Measurements from ENCODE around the gene POU4F1. TPM values are rescaled to one million over a fixed set of nuclear protein-coding genes. Genes with fewer than 3 reads are reported as not detected.

POU4F1 gene
- polyA plus RNA-seq, 3 donors: not detected

DNA sequence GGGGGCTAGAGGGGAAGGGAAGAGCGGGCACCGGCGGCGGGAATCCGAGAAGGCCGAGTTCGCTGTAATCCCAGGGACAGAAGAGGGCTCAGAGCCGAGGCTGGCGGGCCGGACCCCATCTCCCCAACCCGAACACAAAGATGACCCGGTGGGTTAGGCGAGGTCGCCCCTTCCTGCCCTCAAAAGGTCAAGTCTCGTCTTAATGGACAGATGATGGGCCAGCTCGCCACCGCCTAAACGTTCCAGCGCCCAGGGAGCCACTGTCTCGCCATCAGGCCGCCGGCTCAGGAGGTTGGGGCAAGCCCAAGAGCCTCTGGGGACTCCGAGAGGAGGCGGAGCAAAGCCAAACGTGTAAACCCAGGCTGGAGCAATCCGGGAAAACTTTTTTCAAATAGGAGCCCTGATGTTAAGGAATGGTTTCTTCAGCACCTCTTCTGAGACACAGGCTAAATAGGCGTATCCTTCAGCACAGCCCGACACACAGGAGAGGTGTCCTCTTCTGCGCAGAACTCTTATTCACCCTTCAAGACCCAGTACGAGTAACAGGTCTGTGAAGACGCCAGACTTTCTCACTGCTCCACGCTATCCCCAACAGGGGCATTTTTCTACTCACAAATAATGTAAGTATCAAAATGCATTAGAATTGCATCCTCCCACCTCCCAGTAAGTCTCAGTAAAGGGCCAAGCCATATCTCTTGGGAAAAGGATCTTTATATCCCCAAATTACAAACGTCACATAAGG lies 6.3 kb upstream of the POU4F1 start:
- TF ChIP-seq, protein P1, sequence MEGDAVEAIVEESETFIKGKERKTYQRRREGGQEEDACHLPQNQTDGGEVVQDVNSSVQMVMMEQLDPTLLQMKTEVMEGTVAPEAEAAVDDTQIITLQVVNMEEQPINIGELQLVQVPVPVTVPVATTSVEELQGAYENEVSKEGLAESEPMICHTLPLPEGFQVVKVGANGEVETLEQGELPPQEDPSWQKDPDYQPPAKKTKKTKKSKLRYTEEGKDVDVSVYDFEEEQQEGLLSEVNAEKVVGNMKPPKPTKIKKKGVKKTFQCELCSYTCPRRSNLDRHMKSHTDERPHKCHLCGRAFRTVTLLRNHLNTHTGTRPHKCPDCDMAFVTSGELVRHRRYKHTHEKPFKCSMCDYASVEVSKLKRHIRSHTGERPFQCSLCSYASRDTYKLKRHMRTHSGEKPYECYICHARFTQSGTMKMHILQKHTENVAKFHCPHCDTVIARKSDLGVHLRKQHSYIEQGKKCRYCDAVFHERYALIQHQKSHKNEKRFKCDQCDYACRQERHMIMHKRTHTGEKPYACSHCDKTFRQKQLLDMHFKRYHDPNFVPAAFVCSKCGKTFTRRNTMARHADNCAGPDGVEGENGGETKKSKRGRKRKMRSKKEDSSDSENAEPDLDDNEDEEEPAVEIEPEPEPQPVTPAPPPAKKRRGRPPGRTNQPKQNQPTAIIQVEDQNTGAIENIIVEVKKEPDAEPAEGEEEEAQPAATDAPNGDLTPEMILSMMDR (IDR thresholded peaks at IDR 0.05): no peak
- peaks cover 68 to 85% of the 10 kb centered on the region in 2 donors for H3K27me3 ChIP-seq (ENCODE audit: control insufficient read depth in 2 of 2, insufficient read depth in 2 of 2, low read length in 2 of 2)
- H3K4me3 Mint-ChIP-seq: peak overlapping the region; percentile 83 to 92
- H3K9ac ChIP-seq (ENCODE audit: insufficient read depth, low read length, poor library complexity, severe bottlenecking): peak overlapping the region; percentile 37
- intact Hi-C loops (cut with micrococcal nuclease): no loop called here
- no peak overlapping the region for H3K27ac ChIP-seq (ENCODE audit: low read depth in 1 of 2, low read length in 2 of 2)
- H3K27ac Mint-ChIP-seq: peak overlapping the region in 2 of 7 donors; percentile 53 to 64
- H3K4me3 ChIP-seq (replicated peaks in 1 of 3; ENCODE audit: low read depth in 2 of 3, low read length in 3 of 3): peak overlapping the region; percentile 21 to 69 (median 38)
- H3K36me3 ChIP-seq (replicated peaks in 1 of 2; ENCODE audit: control insufficient read depth in 1 of 2, insufficient read depth in 2 of 2, low read length in 2 of 2): peaks cover 0 to 6% of the 10 kb centered on the region in 2 donors
- H3K4me1 Mint-ChIP-seq: peaks cover 37% of the 10 kb centered on the region
- peaks cover 81 to 85% (median 82%) of the 10 kb centered on the region in 3 donors for H3K27me3 Mint-ChIP-seq (ENCODE audit: low read depth in 3 of 3)
- peak overlapping the region; percentile 73 for H3K4me2 ChIP-seq (replicated peaks; ENCODE audit: extremely low read depth, low read length, poor library complexity, severe bottlenecking)
- H3K4me1 ChIP-seq (ENCODE audit: control insufficient read depth in 1 of 2, insufficient read depth in 2 of 2, low read length in 2 of 2): peaks cover 27 to 29% of the 10 kb centered on the region in 2 donors
- WGBS (ENCODE audit: insufficient coverage): 12% methylated on average over 27 of the region's 33 CpGs
- no peaks in the 10 kb centered on the region for H3K79me2 ChIP-seq (ENCODE audit: insufficient read depth, low read length)
- peaks cover 0 to 61% of the 10 kb centered on the region in 2 donors for H3K9me3 ChIP-seq (replicated peaks in 1 of 2; ENCODE audit: control insufficient read depth in 1 of 2, insufficient read depth in 1 of 2, low read length in 2 of 2)
- no peak for DNase-seq
- H3K9me3 Mint-ChIP-seq: peaks cover 0 to 23% (median 14%) of the 10 kb centered on the region in 7 donors
- no peaks in the 10 kb centered on the region for H4K20me1 ChIP-seq (ENCODE audit: insufficient read depth, low read length)
- peaks cover 7 to 9% of the 10 kb centered on the region in 2 donors for H3K36me3 Mint-ChIP-seq
- H2AFZ ChIP-seq (ENCODE audit: insufficient read depth, low read depth, low read length, poor library complexity, severe bottlenecking): no peak overlapping the region

DNA sequence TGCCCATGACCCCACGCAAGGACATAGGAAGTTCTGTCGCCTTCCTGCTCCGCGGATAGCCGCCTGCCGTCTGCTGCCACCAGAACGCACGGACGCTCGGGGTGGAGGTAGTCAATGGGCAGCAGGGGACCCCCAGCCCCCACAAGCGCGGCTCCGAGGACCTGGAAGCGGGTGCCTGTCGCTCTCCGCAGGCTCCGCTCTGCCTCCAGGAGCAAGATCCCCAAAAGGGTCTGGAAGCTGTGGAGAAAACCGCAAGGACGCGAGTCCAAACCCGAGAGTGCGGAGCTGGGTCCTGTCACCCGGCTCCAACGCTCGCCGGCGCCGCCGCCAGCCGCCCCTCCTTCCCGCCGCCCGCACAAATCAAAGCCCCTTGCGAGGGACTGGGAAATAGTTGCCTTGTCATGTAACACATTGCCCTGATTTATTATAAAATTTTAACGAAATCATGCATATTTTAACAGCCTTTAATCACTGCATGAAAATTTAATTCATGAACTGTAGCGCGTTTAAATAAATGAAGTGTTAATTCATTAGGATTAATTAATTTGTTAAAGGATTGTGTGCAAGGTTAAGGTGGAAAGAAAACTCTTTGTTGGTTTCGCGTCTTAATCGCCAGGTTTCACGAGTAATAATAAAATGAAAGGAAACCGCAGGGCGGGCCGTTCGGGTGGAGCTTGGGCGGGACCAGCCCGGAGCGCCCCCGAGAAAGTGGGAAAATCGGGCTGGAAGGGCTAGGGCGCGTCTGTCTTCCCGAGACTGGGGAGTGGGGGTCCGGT lies 5.5 kb upstream of the POU4F1 start:
- Histone ChIP-seq H3K27ac (ENCODE audit: low read depth in 1 of 2, low read length in 2 of 2) (no peak overlapping the region), H2AFZ (ENCODE audit: insufficient read depth, low read depth, low read length, poor library complexity, severe bottlenecking) (peak overlapping the region; percentile 57), H3K4me1 (ENCODE audit: control insufficient read depth in 1 of 2, insufficient read depth in 2 of 2, low read length in 2 of 2) (peaks cover 27 to 29% of the 10 kb centered on the region in 2 donors), H3K36me3 (replicated peaks in 1 of 2; ENCODE audit: control insufficient read depth in 1 of 2, insufficient read depth in 2 of 2, low read length in 2 of 2) (no peaks in the 10 kb centered on the region), H3K27me3 (ENCODE audit: control insufficient read depth in 2 of 2, insufficient read depth in 2 of 2, low read length in 2 of 2) (peaks cover 76 to 92% of the 10 kb centered on the region in 2 donors), H3K4me2 (replicated peaks; ENCODE audit: extremely low read depth, low read length, poor library complexity, severe bottlenecking) (peak overlapping the region; percentile 73), H3K9me3 (replicated peaks in 1 of 2; ENCODE audit: control insufficient read depth in 1 of 2, insufficient read depth in 1 of 2, low read length in 2 of 2) (peaks cover 0 to 66% of the 10 kb centered on the region in 2 donors), H3K79me2 (ENCODE audit: insufficient read depth, low read length) (no peaks in the 10 kb centered on the region), H4K20me1 (ENCODE audit: insufficient read depth, low read length) (no peaks in the 10 kb centered on the region), H3K4me3 (replicated peaks in 1 of 3; ENCODE audit: low read depth in 2 of 3, low read length in 3 of 3) (peak overlapping the region; percentile 21 to 69 (median 38)), H3K9ac (ENCODE audit: insufficient read depth, low read length, poor library complexity, severe bottlenecking) (peak overlapping the region; percentile 37)
- intact Hi-C loops (cut with micrococcal nuclease): no loop called here
- peaks cover 40% of the 10 kb centered on the region for H3K4me1 Mint-ChIP-seq
- peaks cover 4% of the 10 kb centered on the region in 2 donors for H3K36me3 Mint-ChIP-seq
- peak in 1 of 3 donors; percentile 10 for DNase-seq
- H3K9me3 Mint-ChIP-seq: peaks cover 0 to 23% (median 14%) of the 10 kb centered on the region in 7 donors
- TF ChIP-seq, protein P1 (IDR thresholded peaks at IDR 0.05): no peak
- H3K27ac Mint-ChIP-seq: no peak overlapping the region
- peaks cover 89 to 92% (median 89%) of the 10 kb centered on the region in 3 donors for H3K27me3 Mint-ChIP-seq (ENCODE audit: low read depth in 3 of 3)
- peak overlapping the region; percentile 83 to 92 for H3K4me3 Mint-ChIP-seq
- WGBS (ENCODE audit: insufficient coverage): 1% methylated on average over 39 of the region's 54 CpGs

Measured in CD14-positive monocyte (primary cell).